Measurements from ENCODE around the gene CFAP57. TPM values are rescaled to one million over a fixed set of nuclear protein-coding genes. Genes with fewer than 3 reads are reported as not detected.

Gene CFAP57
- total RNA-seq, 2 donors from 2014 or later = 0.12 TPM; not detected in 1

- Histone ChIP-seq H3K36me3 (no peaks in the 10 kb centered on the region), H3K4me3 (peak overlapping the region; percentile 23 to 31), H3K27ac (no peak overlapping the region), H3K9me3 (no peaks in the 10 kb centered on the region), H3K4me1 (peaks cover 0 to 20% of the 10 kb centered on the region in 2 donors), H3K27me3 (no peaks in the 10 kb centered on the region)
- no peak for DNase-seq (ENCODE audit: low spot score)
- no peak for TF ChIP-seq CTCF (IDR thresholded peaks at IDR 0.05)
These were observed 98.4 kb downstream of the CFAP57 start for GRCh38 chr1:43270421-43271095.

- Histone ChIP-seq H3K4me1 (peaks cover 0 to 20% of the 10 kb centered on the region in 2 donors), H3K9me3 (no peaks in the 10 kb centered on the region), H3K36me3 (no peaks in the 10 kb centered on the region), H3K27me3 (no peaks in the 10 kb centered on the region), H3K27ac (no peak overlapping the region), H3K4me3 (no peak overlapping the region)
- no peak for DNase-seq (ENCODE audit: low spot score)
- no peak for TF ChIP-seq CTCF (IDR thresholded peaks at IDR 0.05)
These were observed 99.3 kb downstream of the CFAP57 start for GRCh38 chr1:43271186-43272118.

- no peak for TF ChIP-seq CTCF (IDR thresholded peaks at IDR 0.05)
- H3K36me3 ChIP-seq = no peaks in the 10 kb centered on the region
- H3K27ac ChIP-seq = no peak overlapping the region
- DNase-seq (ENCODE audit: low spot score) = no peak
- no peak overlapping the region for H3K4me3 ChIP-seq
- peaks cover 0 to 20% of the 10 kb centered on the region in 2 donors for H3K4me1 ChIP-seq
- H3K9me3 ChIP-seq = no peaks in the 10 kb centered on the region
- no peaks in the 10 kb centered on the region for H3K27me3 ChIP-seq
These were observed 100.0 kb downstream of the CFAP57 start for GRCh38 chr1:43272161-43272560.

- Histone ChIP-seq H3K4me3 (no peak overlapping the region), H3K27me3 (no peaks in the 10 kb centered on the region), H3K27ac (no peak overlapping the region), H3K36me3 (no peaks in the 10 kb centered on the region), H3K4me1 (peaks cover 0 to 20% of the 10 kb centered on the region in 2 donors), H3K9me3 (no peaks in the 10 kb centered on the region)
- no peak for TF ChIP-seq CTCF (IDR thresholded peaks at IDR 0.05)
- no peak for DNase-seq (ENCODE audit: low spot score)
These were observed 100.7 kb downstream of the CFAP57 start for GRCh38 chr1:43272576-43273571.

- Histone ChIP-seq H3K36me3 (no peaks in the 10 kb centered on the region), H3K27me3 (no peaks in the 10 kb centered on the region), H3K4me1 (peaks cover 0 to 20% of the 10 kb centered on the region in 2 donors), H3K27ac (no peak overlapping the region), H3K4me3 (no peak overlapping the region), H3K9me3 (no peaks in the 10 kb centered on the region)
- no peak for TF ChIP-seq CTCF (IDR thresholded peaks at IDR 0.05)
- no peak for DNase-seq (ENCODE audit: low spot score)
These were observed 101.6 kb downstream of the CFAP57 start for GRCh38 chr1:43273708-43274107.
